Activated T-cell treated with anti-CD3 and anti-CD28 coated beads, Interleukin-2, amount 50 U/mL, for 1 hour (primary cell): ENCODE results near the gene DENND1C.
"Not testable (repeated sequence)": the region's sequence is repeated elsewhere in the genome, so short reads cannot be mapped to it uniquely, and the experiment has no call there.

ENCODE experiments used
- DNase-seq: peaks from one replicate; pipeline ENCODE4 v3.0.0-alpha.2; 2020

The DENND1C gene

GRCh38 chr19:6508028-6508771 is 26.6 kb upstream of the DENND1C start:
- not testable (repeated sequence) for DNase-seq

GRCh38 chr19:6503407-6504201 is 22.0 kb upstream of the DENND1C start:
- no peak for DNase-seq

- DNase-seq: peak; percentile 58
Observed at GRCh38 chr19:6501740-6502648, 20.4 kb upstream of the DENND1C start, which contains the start of gene TUBB4A. Gene TUBB4A (minus strand): TSS chr19:6502309. CDS start chr19:6502212, 97 bp downstream.

GRCh38 chr19:6500837-6501739 is 19.5 kb upstream of the DENND1C start:
- DNase-seq: no peak

GRCh38 chr19:6499052-6499790 is 17.6 kb upstream of the DENND1C start:
- DNase-seq: no peak

- no peak for DNase-seq
Observed at GRCh38 chr19:6498294-6499036, 16.9 kb upstream of the DENND1C start.

- no peak for DNase-seq
Observed at GRCh38 chr19:6495947-6496346, 14.4 kb upstream of the DENND1C start.

- no peak for DNase-seq
Observed at GRCh38 chr19:6494438-6495036, 12.9 kb upstream of the DENND1C start.

GRCh38 chr19:6491802-6492592 is 10.4 kb upstream of the DENND1C start:
- no peak for DNase-seq

GRCh38 chr19:6490134-6490533 is 8.5 kb upstream of the DENND1C start:
- DNase-seq: no peak

- no peak for DNase-seq
Observed at GRCh38 chr19:6489278-6490061, 7.9 kb upstream of the DENND1C start.

- no peak for DNase-seq
Observed at GRCh38 chr19:6484831-6485230, 3.2 kb upstream of the DENND1C start.

GRCh38 chr19:6484230-6484629 is 2.6 kb upstream of the DENND1C start:
- no peak for DNase-seq

- no peak for DNase-seq
Observed at GRCh38 chr19:6483235-6483634, 1.6 kb upstream of the DENND1C start.

- DNase-seq: no peak
Observed at GRCh38 chr19:6482343-6482686, 728 bp upstream of the DENND1C start.

- no peak for DNase-seq
Observed at GRCh38 chr19:6480848-6481415, 655 bp downstream of the DENND1C start.

- no peak for DNase-seq
Observed at GRCh38 chr19:6479836-6480398, 1.7 kb downstream of the DENND1C start.

GRCh38 chr19:6478815-6479214 is 2.8 kb downstream of the DENND1C start:
- DNase-seq: no peak
